Activated naive CD8-positive, alpha-beta T cell treated with anti-CD3 and anti-CD28 coated beads, Interleukin-2, amount 50 U/mL, for 24 hours (primary cell): ENCODE measurements around the gene NR1D1.
"Not testable (repeated sequence)": the region's sequence is repeated elsewhere in the genome, so short reads cannot be mapped to it uniquely, and the experiment has no call there.

Source experiments
- ATAC-seq: fragments of 150-1000 bp; cut with Tn5 transposase; one replicate; pipeline ENCODE4 v1.10.0; 2021
- DNase-seq: peaks from one replicate; pipeline ENCODE4 v3.0.0; 2021
- H3K27ac Mint-ChIP-seq: one replicate; pipeline ENCODE4 v1.8.0; 2021; ENCODE audit warnings: mild to moderate bottlenecking, mixed read lengths
- H3K27me3 Mint-ChIP-seq: one replicate; pipeline ENCODE4 v1.8.0; 2021; ENCODE audit warnings: mixed read lengths
- H3K36me3 Mint-ChIP-seq: one replicate; pipeline ENCODE4 v1.8.0; 2021; ENCODE audit warnings: low read depth, mixed read lengths
- H3K4me1 Mint-ChIP-seq: one replicate; pipeline ENCODE4 v1.8.0; 2021; ENCODE audit warnings: mixed read lengths
- H3K4me3 Mint-ChIP-seq: one replicate; pipeline ENCODE4 v1.8.0; 2021; ENCODE audit warnings: mild to moderate bottlenecking, moderate library complexity, mixed read lengths
- H3K9me3 Mint-ChIP-seq: one replicate; pipeline ENCODE4 v1.8.0; 2021; ENCODE audit warnings: mixed read lengths

Gene NR1D1

DNA sequence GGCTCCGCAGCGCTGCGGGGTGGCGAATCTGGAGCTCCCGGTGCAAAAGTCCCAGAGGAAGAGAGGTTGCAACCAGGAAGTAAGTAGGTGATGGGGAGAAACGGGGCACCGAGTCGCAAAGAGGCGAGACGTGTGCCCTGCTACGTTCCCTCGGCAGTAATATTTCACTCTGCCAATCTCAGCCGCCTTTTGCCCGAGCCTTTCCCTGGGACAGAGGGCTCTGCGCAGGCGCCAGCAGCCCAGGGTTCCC lies at the start of gene NR1D1:
Gene NR1D1, minus strand, starts transcription at position 171 of the 250 bp plus-strand sequence. CDS start 495 bp downstream, outside the sequence.
- Mint-ChIP-seq H3K36me3 (peaks cover 17% of the 10 kb centered on the region), H3K4me1 (peaks cover 92% of the 10 kb centered on the region), H3K27me3 (no peaks in the 10 kb centered on the region)

DNA sequence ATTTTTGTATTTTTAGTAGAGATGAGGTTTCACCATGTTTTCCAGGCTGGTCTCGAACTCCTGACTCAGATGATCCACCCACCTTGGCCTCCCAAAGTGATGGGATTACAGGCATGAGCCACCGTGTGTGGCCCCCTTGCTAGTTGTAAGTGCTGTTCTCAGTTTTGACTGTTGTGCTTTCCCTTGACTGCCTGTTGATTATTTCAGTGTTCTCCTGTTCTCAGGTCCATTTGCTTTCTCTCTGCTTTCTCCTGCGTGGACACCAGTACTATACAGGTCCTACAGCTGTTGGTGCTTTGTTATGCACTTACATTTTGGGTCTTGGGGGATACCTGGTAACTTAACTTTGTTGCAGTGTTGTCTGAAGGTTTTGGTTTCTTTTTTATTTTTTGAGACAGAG lies 48.1 kb upstream of the NR1D1 start:
- ATAC-seq: no peak
- Mint-ChIP-seq H3K27me3 (no peaks in the 10 kb centered on the region), H3K27ac (peak overlapping the region; percentile 67), H3K9me3 (peaks cover 3% of the 10 kb centered on the region), H3K36me3 (peaks cover 52% of the 10 kb centered on the region), H3K4me1 (peaks cover 46% of the 10 kb centered on the region), H3K4me3 (no peak overlapping the region)
- DNase-seq: no peak

More for the DNA sequence above, at the start of gene NR1D1:
- H3K9me3 Mint-ChIP-seq: no peaks in the 10 kb centered on the region
- peak within 1 kb of the TSS; percentile 92 for H3K4me3 Mint-ChIP-seq
- no peak for DNase-seq
- ATAC-seq: no peak
- peak within 1 kb of the TSS; percentile 98 for H3K27ac Mint-ChIP-seq

DNA sequence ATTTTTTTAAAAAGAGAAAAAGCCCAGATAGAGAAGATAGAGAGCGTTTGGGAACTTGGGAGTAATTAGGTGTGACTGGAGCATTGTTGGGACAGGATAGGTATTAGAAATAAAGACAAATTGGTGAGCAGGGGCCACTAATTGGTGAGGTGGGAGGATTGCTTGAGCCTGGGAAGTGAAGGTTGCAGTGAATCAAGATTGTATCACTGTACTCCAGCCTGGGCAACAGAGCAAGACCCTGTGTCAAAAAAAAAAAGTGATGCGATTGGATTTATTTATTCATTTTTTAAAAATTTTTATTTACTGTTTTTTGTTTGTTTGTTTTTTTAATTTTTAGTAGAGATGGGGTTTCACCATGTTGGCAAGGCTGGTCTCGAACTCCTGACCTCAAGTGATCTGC lies 45.1 kb upstream of the NR1D1 start:
- DNase-seq: no peak
- peaks cover 45% of the 10 kb centered on the region for H3K4me1 Mint-ChIP-seq
- no peaks in the 10 kb centered on the region for H3K27me3 Mint-ChIP-seq
- peaks cover 56% of the 10 kb centered on the region for H3K36me3 Mint-ChIP-seq
- peak overlapping the region; percentile 18 for H3K27ac Mint-ChIP-seq
- no peaks in the 10 kb centered on the region for H3K9me3 Mint-ChIP-seq
- no peak overlapping the region for H3K4me3 Mint-ChIP-seq
- no peak for ATAC-seq

DNA sequence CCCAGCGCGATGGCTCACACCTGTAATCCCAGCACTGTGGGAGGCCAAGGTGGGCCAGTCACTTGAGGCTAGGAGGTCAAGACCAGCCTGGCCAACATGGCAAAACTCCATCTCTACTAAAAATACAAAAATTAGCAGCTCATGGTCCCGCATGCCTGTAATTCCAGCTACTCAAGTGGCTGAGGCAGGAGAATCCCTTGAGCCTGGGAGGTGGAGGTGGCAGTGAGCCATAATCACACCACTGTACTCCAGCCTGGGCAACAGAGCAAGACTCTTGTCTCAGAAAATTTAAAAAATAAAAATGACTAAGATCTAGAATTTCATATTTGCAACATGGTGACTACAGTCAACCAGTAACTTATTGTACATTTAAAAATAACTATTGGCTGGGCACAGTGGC lies 42.8 kb upstream of the NR1D1 start:
- H3K27ac Mint-ChIP-seq, H3K27me3 Mint-ChIP-seq, DNase-seq, H3K4me3 Mint-ChIP-seq, ATAC-seq, H3K9me3 Mint-ChIP-seq: not testable (repeated sequence)
- peaks cover 42% of the 10 kb centered on the region for H3K4me1 Mint-ChIP-seq
- peaks cover 38% of the 10 kb centered on the region for H3K36me3 Mint-ChIP-seq

DNA sequence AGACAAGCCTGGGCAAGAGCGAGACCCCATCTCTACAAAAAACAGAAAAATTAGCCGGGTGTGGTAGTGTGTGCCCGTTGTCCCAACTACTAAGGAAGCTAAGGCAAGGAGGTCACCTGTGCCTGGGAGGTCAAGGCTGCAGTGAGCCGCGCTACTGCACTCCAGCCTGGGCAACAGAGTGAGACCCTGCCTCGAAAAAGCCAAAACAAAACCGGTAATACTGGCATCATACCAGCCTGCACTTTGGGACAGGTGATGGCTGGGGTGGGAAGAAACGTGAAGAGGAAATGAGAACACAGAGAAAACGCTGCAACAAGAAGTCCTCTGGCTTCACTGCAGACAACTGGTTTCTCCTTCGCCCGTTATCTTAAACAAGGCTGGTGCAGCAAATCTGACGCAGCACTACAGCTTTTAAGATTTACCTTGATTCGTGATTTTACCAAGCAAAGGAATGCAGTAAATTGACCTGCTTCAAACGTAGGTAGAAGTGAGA lies 39.2 kb upstream of the NR1D1 start:
- H3K27me3 Mint-ChIP-seq: no peaks in the 10 kb centered on the region
- H3K4me3 Mint-ChIP-seq: peak overlapping the region; percentile 86
- H3K36me3 Mint-ChIP-seq: peaks cover 30% of the 10 kb centered on the region
- H3K4me1 Mint-ChIP-seq: peaks cover 38% of the 10 kb centered on the region
- H3K9me3 Mint-ChIP-seq: no peaks in the 10 kb centered on the region
- peak overlapping the region; percentile 93 for H3K27ac Mint-ChIP-seq
- no peak for ATAC-seq
- DNase-seq: peak; percentile 19

DNA sequence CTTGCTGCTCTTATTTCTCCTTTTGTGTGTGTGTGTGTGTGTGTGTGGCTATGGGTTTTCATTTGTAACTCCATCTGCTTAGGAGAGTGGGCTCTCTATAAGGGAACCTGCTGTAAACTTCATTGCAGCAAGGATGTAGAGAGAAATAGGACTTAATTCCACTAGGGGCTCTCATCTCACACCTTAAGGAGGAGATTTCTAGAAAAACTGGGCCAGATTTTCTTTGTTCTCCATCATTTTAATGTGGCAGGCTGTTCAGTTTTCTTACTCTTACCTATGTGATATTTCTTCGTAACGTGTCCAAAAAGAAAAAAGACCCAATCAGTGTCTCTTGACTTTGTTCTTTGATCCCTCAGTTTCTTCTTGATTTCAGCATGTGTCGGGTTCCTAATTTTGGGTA lies 35.4 kb upstream of the NR1D1 start:
- no peak for ATAC-seq
- no peak for DNase-seq
- no peaks in the 10 kb centered on the region for H3K27me3 Mint-ChIP-seq
- H3K27ac Mint-ChIP-seq: peak overlapping the region; percentile 36
- H3K4me3 Mint-ChIP-seq: no peak overlapping the region
- peaks cover 24% of the 10 kb centered on the region for H3K4me1 Mint-ChIP-seq
- peaks cover 48% of the 10 kb centered on the region for H3K36me3 Mint-ChIP-seq
- no peaks in the 10 kb centered on the region for H3K9me3 Mint-ChIP-seq

DNA sequence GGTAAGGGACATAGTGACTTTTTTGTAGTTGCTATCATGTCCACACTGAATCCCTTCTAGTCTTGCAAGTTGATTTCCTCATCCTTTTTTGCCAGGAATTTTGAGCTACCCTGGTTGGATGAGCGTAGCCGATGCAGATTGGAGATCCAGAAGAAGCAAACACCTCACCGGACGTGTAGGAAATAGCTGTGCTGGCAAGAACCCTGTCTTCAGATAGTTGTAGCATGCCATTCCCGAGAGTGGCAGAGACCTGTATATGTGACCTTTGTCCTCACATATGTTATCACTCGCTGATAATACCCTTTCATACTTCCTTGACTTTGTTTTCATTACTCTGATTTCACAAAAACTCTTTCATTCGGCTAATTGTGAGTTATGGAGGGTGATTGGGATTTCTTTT lies 33.8 kb upstream of the NR1D1 start:
- DNase-seq (no peak), ATAC-seq (no peak)
- H3K9me3 Mint-ChIP-seq: no peaks in the 10 kb centered on the region
- H3K4me3 Mint-ChIP-seq: no peak overlapping the region
- H3K4me1 Mint-ChIP-seq: peaks cover 18% of the 10 kb centered on the region
- H3K27me3 Mint-ChIP-seq: no peaks in the 10 kb centered on the region
- H3K36me3 Mint-ChIP-seq: peaks cover 61% of the 10 kb centered on the region
- H3K27ac Mint-ChIP-seq: no peak overlapping the region

DNA sequence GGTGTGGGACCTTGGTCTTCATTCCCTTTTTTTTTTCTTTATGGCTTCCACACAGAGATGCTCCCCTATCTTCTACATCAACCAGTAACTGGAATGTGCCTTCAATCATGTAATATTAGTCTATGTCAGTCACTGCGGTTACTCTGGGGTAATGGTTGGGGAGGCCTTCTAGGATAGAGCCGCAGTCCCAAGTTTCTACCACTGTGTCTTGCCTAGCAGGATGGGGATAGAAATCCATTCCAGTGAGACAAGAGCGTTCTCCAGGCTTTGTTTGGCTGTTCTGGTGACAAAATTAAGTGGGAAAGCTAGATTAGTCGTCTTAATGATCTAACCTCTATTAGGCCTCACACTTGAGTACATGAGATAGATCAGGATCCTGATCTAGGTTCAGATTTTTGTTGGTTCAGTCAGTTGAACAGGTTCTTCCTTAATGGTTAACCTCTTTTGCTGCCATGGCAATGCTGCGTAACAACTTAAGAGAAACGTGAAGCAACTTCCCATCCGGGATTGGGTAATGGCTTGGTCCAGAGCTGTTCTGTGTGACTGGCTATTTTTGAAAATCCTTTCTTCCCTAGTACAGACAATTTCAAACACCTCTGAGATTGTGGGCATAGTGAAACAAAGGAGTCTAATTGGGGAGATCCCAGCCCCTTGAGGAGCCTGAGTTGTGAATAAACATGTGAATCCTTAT lies 30.1 kb upstream of the NR1D1 start:
- H3K36me3 Mint-ChIP-seq: peaks cover 77% of the 10 kb centered on the region
- ATAC-seq (no peak), DNase-seq (no peak)
- no peaks in the 10 kb centered on the region for H3K27me3 Mint-ChIP-seq
- H3K9me3 Mint-ChIP-seq: no peaks in the 10 kb centered on the region
- no peak overlapping the region for H3K4me3 Mint-ChIP-seq
- no peak overlapping the region for H3K27ac Mint-ChIP-seq
- peaks cover 9% of the 10 kb centered on the region for H3K4me1 Mint-ChIP-seq

DNA sequence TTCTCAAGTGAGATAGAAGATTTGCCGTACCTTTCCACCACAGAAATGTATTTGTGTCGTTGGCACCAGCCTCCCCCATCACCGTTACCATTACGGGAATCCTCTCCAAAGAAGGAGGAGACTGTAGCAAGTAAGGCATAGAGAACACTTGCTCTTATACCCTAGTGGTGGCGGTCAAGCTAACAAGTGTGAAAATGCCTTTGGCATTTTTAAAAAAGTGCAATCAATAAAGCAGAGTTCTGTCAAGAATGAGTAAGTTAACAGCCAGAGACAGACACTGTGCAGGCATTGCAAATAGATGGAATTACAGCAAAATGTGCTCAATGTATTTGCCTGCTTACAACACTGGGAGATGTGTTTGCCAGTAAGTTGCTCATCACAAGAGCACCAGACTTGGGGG lies 29.1 kb upstream of the NR1D1 start:
- H3K27ac Mint-ChIP-seq: no peak overlapping the region

DNA sequence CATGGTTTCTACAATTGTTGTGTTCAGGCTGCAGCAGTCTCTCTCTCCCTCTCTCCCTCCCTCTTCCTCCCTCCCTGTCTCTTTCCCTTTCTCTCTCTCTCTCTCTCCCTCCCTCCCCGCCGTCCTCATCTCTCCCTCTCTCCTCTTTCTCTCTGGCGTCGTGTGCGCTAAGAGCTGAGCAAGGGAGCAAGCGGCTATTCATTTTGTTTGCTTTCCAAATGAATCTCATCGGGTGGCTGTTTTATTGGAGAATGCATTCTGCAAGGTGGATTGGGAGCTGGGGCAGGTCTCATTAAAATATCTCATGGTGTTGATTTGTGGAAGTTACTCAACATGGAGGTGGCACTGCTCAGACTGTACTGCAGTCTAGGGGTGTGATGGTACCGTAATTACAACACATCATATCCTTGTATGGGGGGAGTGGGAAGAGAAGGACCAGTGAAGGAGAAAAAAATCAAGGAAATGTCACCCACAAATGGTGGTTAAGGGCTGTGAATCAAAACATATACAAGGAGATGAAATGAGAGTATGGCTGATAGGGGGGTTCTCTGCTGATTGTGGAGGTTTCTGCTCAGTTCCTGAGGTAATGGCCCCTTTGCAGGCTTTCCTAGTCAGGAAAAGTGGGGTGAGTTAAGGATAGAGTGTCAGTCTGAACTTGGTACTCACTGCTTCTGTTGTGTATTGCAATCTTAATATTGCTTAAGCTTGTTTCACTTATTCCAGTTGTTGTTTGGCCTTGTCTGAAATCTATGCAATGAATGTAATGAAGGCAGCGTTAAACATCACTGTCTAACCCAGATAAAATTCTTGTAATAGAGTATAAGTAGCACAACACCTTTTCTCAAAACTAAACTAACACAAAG lies 24.1 kb upstream of the NR1D1 start:
- H3K27me3 Mint-ChIP-seq: no peaks in the 10 kb centered on the region
- H3K4me1 Mint-ChIP-seq: peaks cover 27% of the 10 kb centered on the region
- H3K4me3 Mint-ChIP-seq: peak overlapping the region; percentile 89
- DNase-seq (no peak), ATAC-seq (no peak)
- peak overlapping the region; percentile 59 for H3K27ac Mint-ChIP-seq
- no peaks in the 10 kb centered on the region for H3K9me3 Mint-ChIP-seq
- peaks cover 39% of the 10 kb centered on the region for H3K36me3 Mint-ChIP-seq

More for the DNA sequence above, 29.1 kb upstream of the NR1D1 start:
- DNase-seq (no peak), ATAC-seq (no peak)
- Mint-ChIP-seq H3K36me3 (peaks cover 73% of the 10 kb centered on the region), H3K27me3 (no peaks in the 10 kb centered on the region), H3K4me1 (peaks cover 14% of the 10 kb centered on the region), H3K4me3 (no peak overlapping the region), H3K9me3 (no peaks in the 10 kb centered on the region)

DNA sequence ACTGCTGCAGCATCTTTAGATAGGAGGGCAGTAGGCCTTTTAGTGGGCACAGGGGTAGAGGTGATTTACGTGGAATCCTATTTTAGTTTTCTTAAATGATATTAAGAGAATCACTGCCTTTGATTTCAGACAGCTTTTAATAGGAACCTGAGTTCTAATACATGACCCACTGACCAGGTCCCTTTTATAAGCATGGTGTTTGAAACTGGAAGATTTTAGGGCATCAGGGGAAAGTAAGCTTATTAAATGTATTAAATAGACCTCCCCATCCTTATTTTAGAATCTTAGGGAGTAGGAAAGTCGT lies 23.4 kb upstream of the NR1D1 start:
- Mint-ChIP-seq H3K4me3 (peak overlapping the region; percentile 89), H3K9me3 (no peaks in the 10 kb centered on the region), H3K4me1 (peaks cover 27% of the 10 kb centered on the region), H3K27me3 (no peaks in the 10 kb centered on the region), H3K27ac (peak overlapping the region; percentile 81), H3K36me3 (peaks cover 32% of the 10 kb centered on the region)
- no peak for ATAC-seq
- no peak for DNase-seq

DNA sequence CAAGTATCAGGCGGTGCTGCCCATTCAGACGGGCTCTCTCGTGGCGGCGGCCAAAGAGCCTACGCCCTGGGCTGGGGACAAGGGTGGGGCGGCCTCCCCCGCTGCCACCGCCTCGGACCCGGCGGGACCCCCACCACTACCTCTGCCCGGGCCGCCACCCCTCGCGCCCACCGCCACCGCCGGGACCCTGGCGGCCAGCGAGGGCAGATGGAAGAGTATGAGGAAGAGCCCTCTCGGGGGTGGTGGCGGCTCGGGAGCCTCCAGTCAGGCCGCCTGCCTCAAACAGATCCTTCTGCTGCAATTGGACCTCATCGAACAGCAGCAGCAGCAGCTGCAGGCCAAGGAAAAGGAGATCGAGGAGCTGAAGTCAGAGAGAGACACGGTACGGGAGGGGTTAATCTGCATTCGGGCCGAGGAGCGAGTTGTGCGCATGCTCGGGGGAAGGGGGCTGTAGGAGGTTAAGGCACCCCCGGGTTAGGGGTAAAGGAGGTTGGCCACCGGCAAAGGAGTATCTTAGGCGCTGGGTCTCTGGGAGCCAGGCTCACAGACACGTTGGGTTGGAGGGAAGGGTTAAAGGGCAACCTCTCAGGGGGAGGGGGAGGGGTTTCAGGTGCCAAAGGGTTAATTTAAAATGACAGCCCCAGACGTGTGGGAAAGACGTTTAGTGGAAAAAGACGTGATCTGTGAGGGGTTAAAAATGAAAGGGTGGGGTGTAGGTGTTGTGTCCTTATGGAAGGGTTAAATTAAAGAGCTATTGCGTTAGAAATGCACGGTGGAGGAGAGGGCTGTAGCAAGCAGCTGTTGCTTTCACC lies 22.8 kb upstream of the NR1D1 start:
- Mint-ChIP-seq H3K4me3 (peak overlapping the region; percentile 89), H3K4me1 (peaks cover 30% of the 10 kb centered on the region), H3K36me3 (peaks cover 32% of the 10 kb centered on the region), H3K9me3 (no peaks in the 10 kb centered on the region), H3K27me3 (no peaks in the 10 kb centered on the region), H3K27ac (peak overlapping the region; percentile 81)
- ATAC-seq (peak; percentile 39), DNase-seq (peak; percentile 66)

DNA sequence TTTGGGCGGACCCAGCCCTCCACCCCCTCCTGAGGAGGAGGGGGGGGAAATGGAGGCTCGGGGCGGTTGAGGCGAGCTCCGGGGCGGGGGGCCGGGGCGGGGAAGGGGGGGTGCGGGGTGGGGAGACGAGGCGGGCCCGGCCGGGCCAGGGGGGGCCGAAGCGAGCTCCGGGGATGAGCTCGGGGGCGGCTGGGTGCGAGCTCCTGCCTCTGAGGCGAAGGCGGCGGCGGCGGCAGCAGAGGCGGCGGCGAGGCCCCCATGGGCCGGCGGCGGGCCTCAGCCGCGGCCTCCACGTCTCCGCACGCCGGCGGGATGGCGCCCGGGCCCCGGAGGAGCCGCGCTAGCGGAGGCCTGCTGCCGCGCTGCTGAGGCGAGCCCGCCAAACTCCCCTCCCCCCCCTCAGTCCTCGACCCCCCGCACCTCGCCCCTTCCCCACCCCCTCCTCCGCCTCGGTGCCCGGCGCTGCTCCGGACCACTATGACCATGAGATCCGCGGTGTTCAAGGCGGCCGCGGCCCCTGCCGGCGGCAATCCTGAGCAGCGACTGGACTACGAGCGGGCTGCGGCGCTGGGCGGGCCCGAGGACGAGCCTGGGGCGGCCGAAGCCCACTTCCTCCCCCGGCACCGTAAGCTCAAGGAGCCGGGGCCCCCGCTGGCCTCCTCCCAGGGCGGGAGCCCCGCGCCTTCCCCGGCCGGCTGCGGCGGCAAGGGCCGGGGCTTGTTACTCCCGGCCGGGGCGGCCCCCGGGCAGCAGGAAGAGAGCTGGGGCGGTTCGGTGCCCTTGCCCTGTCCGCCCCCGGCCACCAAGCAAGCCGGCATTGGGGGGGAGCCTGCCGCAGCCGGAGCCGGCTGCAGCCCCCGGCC lies 22.0 kb upstream of the NR1D1 start:
- DNase-seq (peak; percentile 53), ATAC-seq (peak; percentile 22)
- Mint-ChIP-seq H3K27me3 (no peaks in the 10 kb centered on the region), H3K4me1 (peaks cover 31% of the 10 kb centered on the region), H3K4me3 (peak overlapping the region; percentile 89), H3K9me3 (no peaks in the 10 kb centered on the region), H3K27ac (no peak overlapping the region), H3K36me3 (peaks cover 26% of the 10 kb centered on the region)
